Stimulated activated CD8-positive, alpha-beta memory T cell treated with anti-CD3 and anti-CD28 coated beads, Interleukin-4, amount 100 ng/mL, for 1 hour (primary cell): ENCODE results near the gene MRPL19.

ENCODE experiments used
- DNase-seq, 2 donors: peaks; one replicate each; pipeline ENCODE4 v3.0.0-alpha.2; 2020; ENCODE audit warnings: low read depth in 2 of 2, low spot score in 1 of 2

MRPL19 gene

GRCh38 chr2:75728614-75729419 lies 82.2 kb downstream of the MRPL19 start:
- no peak for DNase-seq

DNA sequence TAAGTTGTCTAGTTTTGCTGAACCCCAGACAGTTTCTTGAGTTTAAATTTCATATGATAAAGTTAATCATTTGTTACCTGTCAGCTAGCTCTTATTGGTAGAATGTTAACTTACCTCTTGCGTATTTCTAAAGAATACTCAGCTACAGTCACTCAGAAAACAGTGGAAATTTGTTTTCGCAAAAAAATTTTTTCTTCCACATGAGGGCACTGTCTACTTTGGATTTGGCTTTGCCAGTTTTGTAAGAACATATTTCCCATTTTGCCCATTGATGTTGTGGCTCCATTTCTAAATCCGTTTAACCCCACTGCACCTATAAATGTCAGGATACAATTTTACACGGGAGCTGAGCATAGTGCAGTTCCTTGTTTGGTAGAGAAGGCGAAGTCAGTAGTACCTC lies 83.3 kb downstream of the MRPL19 start:
- no peak for DNase-seq

GRCh38 chr2:75736276-75736675 lies 89.7 kb downstream of the MRPL19 start:
- DNase-seq, result no peak

DNA sequence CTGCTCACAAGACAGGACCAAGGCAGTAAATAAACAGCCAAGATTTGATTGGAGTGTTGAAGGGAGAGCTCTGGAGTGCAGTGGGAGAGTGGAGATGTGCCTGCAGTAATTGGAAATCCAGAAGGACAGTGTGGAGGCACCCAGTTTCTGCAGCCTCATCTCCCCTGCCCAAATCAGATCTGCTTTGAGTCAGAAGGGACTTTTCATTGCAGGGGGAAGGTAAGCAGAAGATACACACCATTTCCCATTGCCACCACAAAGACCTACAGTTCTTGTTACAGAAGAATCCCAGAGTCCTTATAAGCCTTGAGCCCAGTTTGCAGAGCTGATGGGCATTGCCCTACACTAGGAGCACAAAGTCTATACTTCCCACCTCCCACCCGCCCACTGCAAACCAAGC lies 91.4 kb downstream of the MRPL19 start:
- no peak for DNase-seq
